Mucosa of descending colon (tissue), 3 donors: ENCODE results near the gene PADI2. TPM values are rescaled to one million over a fixed set of nuclear protein-coding genes. Genes with fewer than 3 reads are reported as not detected.

ENCODE experiments used
- ATAC-seq: fragments of 200-7000 bp; cut with Tn5 transposase; one replicate; pipeline ENCODE4 v1.9.1; 2020; ENCODE audit warnings: mild to moderate bottlenecking, moderate library complexity
- DNase-seq, 3 donors: peaks; one replicate each; pipeline ENCODE4 v3.0.0-alpha.2; 2020
- H3K36me3 ChIP-seq: fragments of 200-600 bp; one replicate; pipeline ENCODE4 v1.8.0; 2021; ENCODE audit warnings: low read depth, mild to moderate bottlenecking
- H3K4me1 ChIP-seq: fragments of 200-600 bp; one replicate; pipeline ENCODE4 v1.8.0; 2021; ENCODE audit warnings: low read depth, mild to moderate bottlenecking
- H3K4me3 ChIP-seq: fragments of 200-600 bp; one replicate; pipeline ENCODE4 v1.8.0; 2021; ENCODE audit warnings: mild to moderate bottlenecking
- H3K9me3 ChIP-seq: fragments of 200-600 bp; one replicate; pipeline ENCODE4 v1.8.0; 2021; ENCODE audit warnings: mild to moderate bottlenecking
- intact Hi-C, 2 donors: fragments of 100-400 bp; cut with DNase I in 1 of 2; cut with micrococcal nuclease in 1 of 2; formaldehyde crosslinking; loops; one replicate each; pipeline versions ENCODE4 v1.11.0 to v1.11.1; 2022; cut with DNase I, micrococcal nuclease
- total RNA-seq, 3 donors: library from RNA; stranded (reverse); fragmentation: NEBNext Ultra II Directional in 2 of 3; extraction: Animal tissue kit (Norgen Biotek cat#: 25700) in 2 of 3; gene quantifications; one replicate each; pipeline versions ENCODE4 v1.2.1 to v1.2.4, GENCODE V29; 2021 to 2023
- TF ChIP-seq, protein P1 (sequence below): fragments of 200-600 bp; IDR thresholded peaks from one replicate; pipeline ENCODE4 v1.8.0; 2022; ENCODE audit warnings: antibody characterized with exemption, mild to moderate bottlenecking
- donor health status: DM: no; HTN: no; CAD: no; lungs with moderate emphysema.
- donor health status: DM: no; HTN: no; CAD: no.
- donor health status: DM: no; HTN: yes; CAD: no.

Gene PADI2
- total RNA-seq, 3 donors from 2014 or later: 105 to 398 (median 163) TPM

DNA sequence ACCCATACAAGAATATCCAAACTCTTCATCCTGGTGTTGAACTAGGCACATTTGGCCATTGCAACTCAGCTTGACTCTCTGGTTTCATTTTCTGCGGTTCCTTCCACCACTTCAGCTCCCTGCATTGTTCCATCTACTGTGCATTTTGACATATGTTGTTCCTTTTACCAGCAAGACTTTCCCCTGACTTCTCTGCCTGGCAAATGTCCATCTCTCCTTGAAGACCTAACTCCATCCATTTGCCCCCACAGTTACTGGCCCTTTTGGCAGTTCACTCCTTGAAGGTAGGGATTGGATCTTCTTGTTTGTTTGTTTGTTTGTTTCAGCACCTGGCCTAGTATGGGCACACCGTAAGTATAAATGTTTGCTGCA lies 8.7 kb downstream of the PADI2 start:
- H3K36me3 ChIP-seq: no peaks in the 10 kb centered on the region
- H3K9me3 ChIP-seq: no peaks in the 10 kb centered on the region
- TF ChIP-seq, protein P1, sequence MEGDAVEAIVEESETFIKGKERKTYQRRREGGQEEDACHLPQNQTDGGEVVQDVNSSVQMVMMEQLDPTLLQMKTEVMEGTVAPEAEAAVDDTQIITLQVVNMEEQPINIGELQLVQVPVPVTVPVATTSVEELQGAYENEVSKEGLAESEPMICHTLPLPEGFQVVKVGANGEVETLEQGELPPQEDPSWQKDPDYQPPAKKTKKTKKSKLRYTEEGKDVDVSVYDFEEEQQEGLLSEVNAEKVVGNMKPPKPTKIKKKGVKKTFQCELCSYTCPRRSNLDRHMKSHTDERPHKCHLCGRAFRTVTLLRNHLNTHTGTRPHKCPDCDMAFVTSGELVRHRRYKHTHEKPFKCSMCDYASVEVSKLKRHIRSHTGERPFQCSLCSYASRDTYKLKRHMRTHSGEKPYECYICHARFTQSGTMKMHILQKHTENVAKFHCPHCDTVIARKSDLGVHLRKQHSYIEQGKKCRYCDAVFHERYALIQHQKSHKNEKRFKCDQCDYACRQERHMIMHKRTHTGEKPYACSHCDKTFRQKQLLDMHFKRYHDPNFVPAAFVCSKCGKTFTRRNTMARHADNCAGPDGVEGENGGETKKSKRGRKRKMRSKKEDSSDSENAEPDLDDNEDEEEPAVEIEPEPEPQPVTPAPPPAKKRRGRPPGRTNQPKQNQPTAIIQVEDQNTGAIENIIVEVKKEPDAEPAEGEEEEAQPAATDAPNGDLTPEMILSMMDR: no peak
- H3K4me1 ChIP-seq: peaks cover 59% of the 10 kb centered on the region
- no peak for ATAC-seq
- DNase-seq: no peak
- no peak overlapping the region for H3K4me3 ChIP-seq
- intact Hi-C loops: no loop called here

DNA sequence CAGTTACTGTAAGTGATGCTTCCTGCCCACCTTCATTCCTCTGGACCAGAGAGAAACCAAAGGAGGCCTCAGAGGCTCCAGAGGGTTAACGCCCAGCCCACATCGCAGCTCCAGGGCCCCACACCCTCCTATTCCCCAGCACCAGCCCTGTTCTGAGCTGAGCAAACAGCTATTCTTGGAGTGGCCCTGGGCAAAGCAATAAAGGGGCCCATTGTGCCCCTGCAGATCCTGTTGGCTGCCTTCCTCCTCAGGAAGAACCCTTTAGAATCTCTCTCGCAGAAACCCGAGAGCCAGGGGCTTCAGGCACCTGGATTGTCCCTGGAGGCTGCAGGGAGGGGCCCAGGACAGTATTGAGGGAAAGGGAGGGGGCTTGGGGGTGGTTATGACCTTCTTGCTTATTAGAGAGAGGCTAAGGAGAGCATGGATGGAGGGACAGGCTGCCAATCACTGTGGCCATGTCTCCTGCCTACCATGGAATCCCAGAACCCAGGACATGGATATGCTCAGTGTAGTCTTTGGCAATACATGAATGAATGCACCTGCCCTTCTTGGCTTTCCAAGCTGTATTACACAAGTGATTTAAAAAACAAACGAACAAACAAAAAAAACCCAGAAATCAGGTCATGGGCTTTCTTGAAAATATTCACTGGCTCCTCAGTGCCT lies 9.2 kb downstream of the PADI2 start:
- peak; percentile 78 for ATAC-seq
- intact Hi-C loops: no loop called here
- DNase-seq: peak; percentile 80 to 81 (median 81)
- H3K4me1 ChIP-seq: peaks cover 59% of the 10 kb centered on the region
- H3K4me3 ChIP-seq: no peak overlapping the region
- no peaks in the 10 kb centered on the region for H3K9me3 ChIP-seq
- TF ChIP-seq, protein P1: no peak
- H3K36me3 ChIP-seq: no peaks in the 10 kb centered on the region

DNA sequence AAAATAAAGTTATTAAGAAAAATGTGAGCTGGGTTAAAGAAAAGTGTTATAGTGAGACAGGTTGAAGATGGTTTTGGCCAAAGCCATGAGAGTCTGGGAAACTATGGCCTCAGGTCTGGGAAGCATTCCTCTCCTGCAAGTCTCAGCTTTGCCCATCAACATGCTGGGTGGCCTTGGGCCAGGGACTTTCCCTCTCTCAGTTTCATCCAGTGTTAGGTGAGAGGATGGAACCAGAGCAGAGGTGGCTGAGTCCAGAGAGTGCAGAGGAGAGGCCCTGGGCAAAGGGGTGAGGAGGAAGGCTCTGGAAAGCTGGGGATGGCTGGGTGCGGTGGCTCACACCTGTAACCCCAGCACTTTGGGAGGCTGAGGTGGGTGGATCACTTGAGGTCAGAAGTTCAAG lies 10.5 kb downstream of the PADI2 start:
- H3K36me3 ChIP-seq: no peaks in the 10 kb centered on the region
- H3K9me3 ChIP-seq: no peaks in the 10 kb centered on the region
- DNase-seq (peak; percentile 69 to 77 (median 74)), ATAC-seq (peak; percentile 75)
- no peak overlapping the region for H3K4me3 ChIP-seq
- H3K4me1 ChIP-seq: peaks cover 52% of the 10 kb centered on the region
- intact Hi-C loops: no loop called here
- TF ChIP-seq, protein P1: no peak

DNA sequence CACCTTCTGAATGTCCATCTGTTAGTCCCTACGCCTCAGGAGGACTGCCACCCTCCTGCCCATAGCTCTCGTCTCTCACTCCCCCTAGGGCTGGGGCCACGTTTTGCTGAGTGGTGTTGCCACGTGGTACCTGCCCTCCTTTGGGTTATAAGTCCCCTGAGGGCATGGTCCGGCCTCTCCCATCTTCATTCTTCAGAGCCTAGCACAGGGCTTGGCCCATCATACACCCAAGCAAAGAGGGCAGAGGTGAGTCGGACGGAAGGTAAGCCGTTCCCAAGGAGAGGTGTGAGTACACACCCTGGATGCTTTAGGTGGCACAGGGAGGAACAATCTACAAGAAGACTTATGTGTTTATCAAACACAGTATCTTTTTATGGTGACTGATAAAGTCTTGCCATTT lies 10.9 kb downstream of the PADI2 start:
- TF ChIP-seq, protein P1: peak; percentile 9
- Histone ChIP-seq H3K36me3 (no peaks in the 10 kb centered on the region), H3K4me3 (no peak overlapping the region), H3K9me3 (no peaks in the 10 kb centered on the region), H3K4me1 (peaks cover 50% of the 10 kb centered on the region)
- peak; percentile 80 to 84 (median 81) for DNase-seq
- intact Hi-C loops: no loop called here
- peak; percentile 86 for ATAC-seq

DNA sequence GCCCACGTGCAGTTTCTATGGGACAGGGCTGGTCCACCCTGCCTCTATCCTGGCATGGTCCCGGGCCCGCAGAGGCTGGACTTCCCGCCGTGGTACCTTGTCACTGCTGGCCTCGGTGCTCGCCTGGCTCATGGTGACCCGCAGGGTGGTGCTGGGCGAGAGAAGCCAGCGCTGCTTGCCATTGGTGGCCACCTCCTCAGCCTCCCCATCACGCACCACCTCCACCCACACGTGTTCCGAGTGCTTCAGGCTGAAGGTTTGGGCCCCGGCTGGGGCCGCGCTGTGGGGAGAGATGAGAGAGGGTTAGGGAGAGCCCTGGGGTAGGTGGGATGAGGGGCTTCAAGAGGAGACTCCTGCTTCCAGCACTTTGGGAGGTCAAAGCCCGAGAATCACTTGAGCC lies 14.5 kb downstream of the PADI2 start:
- H3K4me1 ChIP-seq: peaks cover 17% of the 10 kb centered on the region
- no peak overlapping the region for H3K4me3 ChIP-seq
- no peaks in the 10 kb centered on the region for H3K9me3 ChIP-seq
- no peak for DNase-seq
- TF ChIP-seq, protein P1: no peak
- no peak for ATAC-seq
- intact Hi-C loops: no loop called here
- no peaks in the 10 kb centered on the region for H3K36me3 ChIP-seq

DNA sequence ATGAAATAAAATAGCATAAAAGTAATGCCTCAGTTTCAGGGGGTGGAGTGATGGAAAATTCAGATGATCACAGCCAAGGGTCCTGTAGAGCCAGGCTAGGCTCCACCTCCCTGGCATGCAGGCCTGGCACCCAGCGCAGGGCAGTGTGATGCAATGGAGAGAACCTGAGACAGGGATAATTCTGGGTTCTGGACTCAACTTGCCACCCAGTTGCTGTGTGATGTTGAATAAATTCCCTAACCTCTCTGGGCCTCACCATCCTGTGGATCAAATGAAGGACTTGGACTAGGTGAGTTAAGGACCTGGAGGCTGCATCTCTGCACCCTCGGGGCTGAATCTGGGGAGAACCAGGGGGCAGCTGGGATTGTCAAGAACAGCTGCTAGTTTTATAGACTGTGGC lies 17.0 kb downstream of the PADI2 start:
- TF ChIP-seq, protein P1: no peak
- ATAC-seq (no peak), DNase-seq (no peak)
- Histone ChIP-seq H3K9me3 (no peaks in the 10 kb centered on the region), H3K4me1 (peaks cover under 1% of the 10 kb centered on the region), H3K36me3 (no peaks in the 10 kb centered on the region), H3K4me3 (no peak overlapping the region)
- intact Hi-C loops: no loop called here
